Vagina (tissue), 2 donors: ENCODE measurements around the gene E2F1.

Experiments
- POLR2AphosphoS5 ChIP-seq, 2 donors: sonication (generic); formaldehyde crosslinking; IDR thresholded peaks; one replicate each; pipeline ENCODE4 v1.9.0; 2017; ENCODE audit warnings: antibody characterized with exemption in 2 of 2, mild to moderate bottlenecking in 2 of 2, low read depth in 1 of 2; ENCODE audit not compliant: insufficient read depth in 1 of 2
- TF ChIP-seq, protein P1 (sequence below), 3 experiments: fragments of 450-650 bp in 2 of 3; fragments of 200-600 bp in 1 of 3; sonication (generic) in 1 of 3; IDR thresholded peaks; one replicate each; pipeline ENCODE4 v1.5.1; 2017 to 2019; ENCODE audit warnings: antibody characterized with exemption in 3 of 3, mild to moderate bottlenecking in 2 of 3, moderate library complexity in 2 of 3

DNA sequence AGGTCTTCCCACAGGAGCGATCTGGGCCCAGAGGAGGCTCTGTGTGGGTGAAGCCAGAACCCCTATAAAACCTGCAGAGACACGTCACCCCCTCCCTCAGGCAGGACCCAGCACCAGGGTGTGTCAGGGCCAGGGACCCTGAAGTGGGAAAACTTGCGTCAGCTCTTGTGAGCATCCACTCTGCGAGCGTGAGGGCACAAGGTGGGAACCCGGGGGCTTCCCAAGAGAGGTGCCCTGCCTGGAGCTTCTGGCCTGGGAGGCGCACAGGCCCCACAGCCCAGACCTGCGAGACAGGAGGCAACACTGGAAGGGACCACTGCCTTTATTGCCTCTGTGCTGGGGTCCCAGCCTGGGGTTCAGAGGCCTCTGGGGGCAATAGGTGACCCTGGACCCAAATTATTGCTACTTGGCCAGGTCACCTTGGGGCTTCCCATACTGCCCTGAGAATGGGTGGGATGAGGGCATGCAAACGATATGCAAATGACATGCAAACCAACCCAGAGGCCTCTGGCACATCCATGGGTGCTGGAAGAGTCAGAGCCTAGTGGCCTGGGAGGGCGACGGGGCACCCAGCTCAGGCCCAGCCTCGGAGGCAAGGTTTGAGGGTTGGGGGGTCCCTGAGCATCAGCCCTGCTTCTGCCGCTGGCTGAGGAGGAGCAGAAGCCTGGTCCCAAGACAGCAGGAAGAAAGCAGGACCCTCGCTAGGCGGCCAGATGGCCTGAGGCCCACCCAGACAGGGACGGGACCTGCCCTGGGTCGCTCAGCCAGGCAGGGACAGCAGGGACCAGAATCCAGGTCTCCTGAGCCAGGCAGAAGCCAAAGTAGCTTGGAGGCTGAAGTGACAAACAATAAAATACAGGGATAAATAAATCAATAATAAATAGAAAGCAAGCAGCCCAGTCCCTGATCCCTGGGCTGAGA lies 29.1 kb downstream of the E2F1 start:
- no peak for TF ChIP-seq POLR2AphosphoS5 (IDR thresholded peaks at IDR 0.05; ENCODE audit: insufficient read depth in 1 of 2, low read depth in 1 of 2)
- TF ChIP-seq, protein P1, sequence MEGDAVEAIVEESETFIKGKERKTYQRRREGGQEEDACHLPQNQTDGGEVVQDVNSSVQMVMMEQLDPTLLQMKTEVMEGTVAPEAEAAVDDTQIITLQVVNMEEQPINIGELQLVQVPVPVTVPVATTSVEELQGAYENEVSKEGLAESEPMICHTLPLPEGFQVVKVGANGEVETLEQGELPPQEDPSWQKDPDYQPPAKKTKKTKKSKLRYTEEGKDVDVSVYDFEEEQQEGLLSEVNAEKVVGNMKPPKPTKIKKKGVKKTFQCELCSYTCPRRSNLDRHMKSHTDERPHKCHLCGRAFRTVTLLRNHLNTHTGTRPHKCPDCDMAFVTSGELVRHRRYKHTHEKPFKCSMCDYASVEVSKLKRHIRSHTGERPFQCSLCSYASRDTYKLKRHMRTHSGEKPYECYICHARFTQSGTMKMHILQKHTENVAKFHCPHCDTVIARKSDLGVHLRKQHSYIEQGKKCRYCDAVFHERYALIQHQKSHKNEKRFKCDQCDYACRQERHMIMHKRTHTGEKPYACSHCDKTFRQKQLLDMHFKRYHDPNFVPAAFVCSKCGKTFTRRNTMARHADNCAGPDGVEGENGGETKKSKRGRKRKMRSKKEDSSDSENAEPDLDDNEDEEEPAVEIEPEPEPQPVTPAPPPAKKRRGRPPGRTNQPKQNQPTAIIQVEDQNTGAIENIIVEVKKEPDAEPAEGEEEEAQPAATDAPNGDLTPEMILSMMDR (IDR thresholded peaks at IDR 0.05) = no peak
